Measurements from ENCODE around the gene PDE6B. TPM values are rescaled to one million over a fixed set of nuclear protein-coding genes. Genes with fewer than 3 reads are reported as not detected.
A peak's percentile ranks its signal among the peaks of the same experiment; 100 is the strongest.

PDE6B gene
- total and polyA plus RNA-seq, 2 of the 13 experiments (the other 11 are each of a cell fraction or from before 2014, with no cell fraction given), result 0.38 to 0.40 TPM

GRCh38 chr4:692771-693554 is 67.6 kb downstream of the PDE6B start (continued):
- TF ChIP-seq ZNF597 (CRISPR knock-in tag; IDR thresholded peaks at IDR 0.05) (no peak), ZNF720 (CRISPR knock-in tag; IDR thresholded peaks at IDR 0.05) (no peak), CBX5 (CRISPR knock-in tag; IDR thresholded peaks at IDR 0.05; ENCODE audit: borderline replicate concordance) (no peak), SP4 (CRISPR knock-in tag; IDR thresholded peaks at IDR 0.05) (no peak), AKAP8 (CRISPR knock-in tag; IDR thresholded peaks at IDR 0.05) (no peak), ZNF33A (CRISPR knock-in tag; IDR thresholded peaks at IDR 0.05; ENCODE audit: borderline replicate concordance) (no peak), ZNF446 (CRISPR knock-in tag; IDR thresholded peaks at IDR 0.05) (no peak), ZNF777 (CRISPR knock-in tag; IDR thresholded peaks at IDR 0.05) (0 out of 2 replicates have a peak, but pooled peaks have one; percentile 36), ZNF749 (CRISPR knock-in tag; IDR thresholded peaks at IDR 0.05; ENCODE audit: borderline replicate concordance) (peak; percentile 27; the same call in 1 of the 2 replicates), MTERF4 (CRISPR knock-in tag; IDR thresholded peaks at IDR 0.05) (no peak), EED (CRISPR knock-in tag; IDR thresholded peaks at IDR 0.05) (peak; percentile 30; the same call in 1 of the 2 replicates), ZNF550 (CRISPR knock-in tag; IDR thresholded peaks at IDR 0.05; ENCODE audit: borderline replicate concordance) (no peak), MLXIP (CRISPR knock-in tag; IDR thresholded peaks at IDR 0.05; ENCODE audit: borderline replicate concordance) (peak; percentile 95; the same call in 1 of the 2 replicates), KLF9 (CRISPR knock-in tag; IDR thresholded peaks at IDR 0.05; ENCODE audit: low read depth) (0 out of 2 replicates have a peak, but pooled peaks have one; percentile 69), ZNF280D (CRISPR knock-in tag; IDR thresholded peaks at IDR 0.05) (no peak), SCMH1 (CRISPR knock-in tag; IDR thresholded peaks at IDR 0.05; ENCODE audit: borderline replicate concordance) (no peak), RFXANK (CRISPR knock-in tag; IDR thresholded peaks at IDR 0.05) (no peak), ZMAT3 (CRISPR knock-in tag; conservative IDR thresholded peaks at IDR 0.05) (peak; percentile 79; the same call in 1 of the 2 replicates), ZNF501 (CRISPR knock-in tag; IDR thresholded peaks at IDR 0.05) (no peak)
